K562 (cell line): ENCODE results near the gene VILL. TPM values are rescaled to one million over a fixed set of nuclear protein-coding genes. Genes with fewer than 3 reads are reported as not detected.

Source experiments
- ATAC-seq: fragments of 200-7000 bp; cut with Tn5 transposase; 3 replicates; pipeline ENCODE4 v1.9.1; 2020; ENCODE audit warnings: moderate library complexity
- BruUV-seq: library from RNA; stranded (reverse); fragments of 400-500 nt; replicated peaks from 2 replicates; lab custom pipeline; 2021; lab: Mats Ljungman, UMichigan
- CTCF ChIA-PET: fragments of 300-600 bp; formaldehyde crosslinking; extraction: SDS; loops from one replicate; lab custom pipeline; 2021; ENCODE audit warnings: low intra/inter-chr PET ratio; lab: Yijun Ruan, JAX
- POLR2A ChIA-PET: fragments of 300-600, 350-650 bp; sonication (Branson Sonifier 250); formaldehyde crosslinking; extraction: SDS; loops from one replicate; lab custom pipeline; 2021; ENCODE audit warnings: antibody characterized with exemption, inconsistent platforms; lab: Yijun Ruan, JAX
- DNase-seq, 4 experiments: peaks; one replicate each; pipeline versions ENCODE4 v3.0.0 to v3.0.0-alpha.2; 2011 to 2018; ENCODE audit warnings: low spot score in 3 of 4, mixed read lengths in 3 of 4; ENCODE audit errors: extremely low read depth in 1 of 4
- FAIRE-seq: peaks from 2 replicates; lab custom pipeline; 2011; peaks lifted over from hg19 to GRCh38; lab: Jason Lieb, UNC
- H2AFZ ChIP-seq: 2 replicates; pipeline ENCODE4 v1.6.0; 2011; ENCODE audit warnings: low read depth, low read length, control low read depth, inconsistent platforms
- H3K27ac ChIP-seq: fragments of 200-600 bp; 3 replicates; pipeline ENCODE4 v1.8.0; 2011; ENCODE audit warnings: low read depth, mild to moderate bottlenecking, control low read depth, inconsistent platforms, low read length, moderate library complexity, mixed read lengths; ENCODE audit errors: extremely low read depth
- H3K27me3 ChIP-seq, 2 experiments: fragments of 300-600 bp in 1 of 2; 2 replicates in 1 of 2; 3 replicates in 1 of 2; pipeline versions ENCODE4 v1.6.0 to v1.8.0; 2011; ENCODE audit warnings: inconsistent platforms in 2 of 2, low read length in 2 of 2, mild to moderate bottlenecking in 1 of 2, mixed read lengths in 1 of 2, moderate library complexity in 1 of 2; ENCODE audit not compliant: control insufficient read depth in 2 of 2, insufficient read depth in 2 of 2
- H3K36me3 ChIP-seq: fragments of 300-600 bp; 3 replicates; pipeline ENCODE4 v1.8.0; 2011; ENCODE audit warnings: mild to moderate bottlenecking, low read length, inconsistent platforms; ENCODE audit not compliant: control insufficient read depth, insufficient read depth
- H3K4me1 ChIP-seq, 2 experiments: fragments of 200-600 bp in 1 of 2; replicated peaks in 1 of 2; 2 replicates in 1 of 2; 3 replicates in 1 of 2; pipeline versions ENCODE4 v1.5.1 to v1.8.0; 2011; ENCODE audit warnings: inconsistent platforms in 2 of 2, low read length in 2 of 2, mild to moderate bottlenecking in 1 of 2, mixed read lengths in 1 of 2, moderate library complexity in 1 of 2; ENCODE audit not compliant: control insufficient read depth in 2 of 2, insufficient read depth in 2 of 2
- H3K4me2 ChIP-seq: 2 replicates; pipeline ENCODE4 v1.6.1; 2011; ENCODE audit warnings: low read length, control low read depth, inconsistent platforms, mixed read lengths; ENCODE audit not compliant: insufficient read depth
- H3K4me3 ChIP-seq: fragments of 200-600 bp; sonication (generic), shearing (Covaris generic); 2 replicates; pipeline ENCODE4 v1.5.1; 2016; ENCODE audit warnings: control low read depth, inconsistent platforms
- H3K79me2 ChIP-seq: fragments of 200-600 bp; 3 replicates; pipeline ENCODE4 v1.8.0; 2011; ENCODE audit warnings: low read length, inconsistent platforms; ENCODE audit not compliant: control insufficient read depth, insufficient read depth
- H3K9ac ChIP-seq, 2 experiments: 2 replicates each; pipeline versions ENCODE4 v1.6.0 to v1.6.1; 2011; ENCODE audit warnings: low read depth in 2 of 2, low read length in 2 of 2, control low read depth in 1 of 2, inconsistent platforms in 1 of 2, mild to moderate bottlenecking in 1 of 2, mixed read lengths in 1 of 2; ENCODE audit not compliant: insufficient read depth in 1 of 2
- H3K9me1 ChIP-seq: one replicate; pipeline ENCODE4 v1.6.0; 2011; ENCODE audit warnings: inconsistent platforms, mild to moderate bottlenecking, low read length, moderate library complexity; ENCODE audit not compliant: control insufficient read depth, insufficient read depth
- H3K9me3 ChIP-seq: replicated peaks from 2 replicates; pipeline ENCODE4 v1.5.1; 2011; ENCODE audit warnings: low read depth, low read length, inconsistent platforms; ENCODE audit not compliant: control insufficient read depth, insufficient read depth
- H4K20me1 ChIP-seq: replicated peaks from 2 replicates; pipeline ENCODE4 v1.6.1; 2011; ENCODE audit warnings: low read length, inconsistent platforms, mixed read lengths; ENCODE audit not compliant: control insufficient read depth, insufficient read depth
- CCAR2 ChIP-seq: fragments of 200-400 bp; formaldehyde crosslinking; IDR thresholded peaks from 2 replicates; pipeline ENCODE4 v1.6.1; 2017; ENCODE audit warnings: mild to moderate bottlenecking, low read depth, low read length
- ETV1 ChIP-seq: fragments of 450-650 bp; conservative IDR thresholded peaks from 2 replicates; pipeline ENCODE4 v1.6.1; 2016; ENCODE audit warnings: missing genetic modification characterization, control low read depth, low read depth, missing compliant biosample characterization
- ETV5 ChIP-seq: sonication (generic); formaldehyde crosslinking; IDR thresholded peaks from 2 replicates; pipeline ENCODE4 v1.4.0; 2020; ENCODE audit warnings: low read depth, mild to moderate bottlenecking, missing genetic modification reagents
- HDAC1 ChIP-seq, 2 experiments: fragments of 450-650 bp; IDR thresholded peaks; 2 replicates each; pipeline ENCODE4 v1.6.1; 2016 to 2017; ENCODE audit warnings: inconsistent platforms in 1 of 2, mild to moderate bottlenecking in 1 of 2, moderate library complexity in 1 of 2
- KLF13 ChIP-seq: fragments of 450-650 bp; IDR thresholded peaks from 2 replicates; pipeline ENCODE4 v1.6.1; 2016; ENCODE audit warnings: missing genetic modification characterization, low read depth, mild to moderate bottlenecking, missing compliant biosample characterization, moderate library complexity, borderline replicate concordance
- NCOA4 ChIP-seq: fragments of 450-650 bp; IDR thresholded peaks from 2 replicates; pipeline ENCODE4 v1.6.1; 2018; ENCODE audit warnings: mild to moderate bottlenecking; ENCODE audit not compliant: partially characterized antibody
- STAG1 ChIP-seq: sonication (generic); formaldehyde crosslinking; IDR thresholded peaks from 2 replicates; pipeline ENCODE4 v1.5.0; 2020; ENCODE audit warnings: missing genetic modification reagents, borderline replicate concordance
- TAF1 ChIP-seq: IDR thresholded peaks from 2 replicates; pipeline ENCODE4 v1.6.1; 2011; ENCODE audit warnings: mild to moderate bottlenecking, low read length, moderate library complexity; ENCODE audit not compliant: insufficient read depth, control insufficient read depth, severe bottlenecking; ENCODE audit errors: extremely low read depth
- WHSC1 ChIP-seq: IDR thresholded peaks from one replicate; pipeline ENCODE4 v1.6.1; 2012; ENCODE audit warnings: low read length, control low read depth, inconsistent platforms
- ZFP30 ChIP-seq: fragments of 250-450 bp; sonication (Bioruptor Pico); IDR thresholded peaks from 2 replicates; pipeline ENCODE4 v1.8.0; 2022; ENCODE audit warnings: moderate library complexity, mild to moderate bottlenecking, inconsistent platforms, borderline replicate concordance
- WGBS: fragments of 100-300 bp; shearing (Covaris generic); methylation state at CpG from one replicate; pipeline ENCODE4 v1.1.6; 2016; ENCODE audit warnings: low coverage, mixed read lengths; ENCODE audit not compliant: insufficient coverage; ENCODE audit errors: missing lambda C conversion rate; 5-methylcytosine and 5-hydroxymethylcytosine counted together
- in situ Hi-C: fragments of 300-500 bp; cut with MboI; formaldehyde crosslinking; loops from 4 replicates; pipeline ENCODE4 v1.15.0; 2018; ENCODE audit warnings: inconsistent platforms, mixed read lengths
- intact Hi-C: fragments of 100-400 bp; cut with micrococcal nuclease; formaldehyde crosslinking; loops from 2 replicates; pipeline ENCODE4 v1.14.2; 2022
- polyA plus RNA-seq, 8 experiments: library from polyadenylated mRNA; depleted of rRNA in 4 of 8; stranded (reverse) in 5 of 8; unstranded in 3 of 8; fragments of >200 nt; fragmentation: Nextera tagmentation in 2 of 8; fragmentation: Illumina TruSeq in 1 of 8; extraction: Ambion mirVana in 2 of 8; extraction: Trizol in 1 of 8; gene quantifications; 2 replicates each; pipeline versions ENCODE4 v1.2.1 to v1.2.3, GENCODE V29; 2011 to 2014; ENCODE audit warnings: inconsistent platforms in 1 of 8, missing spikeins in 1 of 8
- total RNA-seq, 7 experiments: library from RNA; depleted of rRNA in 6 of 7; stranded (reverse); fragments of >200 nt in 6 of 7; fragmentation: Illumina TruSeq in 2 of 7; extraction: Trizol in 2 of 7; gene quantifications; 2 replicates each; pipeline versions ENCODE4 v1.2.1 to v1.2.3, GENCODE V29; 2011 to 2021; ENCODE audit warnings: low replicate concordance in 1 of 7
- TF ChIP-seq, protein P1 (sequence below): fragments of 250-450 bp; sonication (Bioruptor Pico); IDR thresholded peaks from 2 replicates; pipeline ENCODE4 v1.6.1; 2021; ENCODE audit warnings: mild to moderate bottlenecking

VILL gene
- total and polyA plus RNA-seq, 9 of the 15 experiments (the other 6 are each of a cell fraction or from before 2014, with no cell fraction given) = 0.11 to 16.0 (median 8.8) TPM

DNA sequence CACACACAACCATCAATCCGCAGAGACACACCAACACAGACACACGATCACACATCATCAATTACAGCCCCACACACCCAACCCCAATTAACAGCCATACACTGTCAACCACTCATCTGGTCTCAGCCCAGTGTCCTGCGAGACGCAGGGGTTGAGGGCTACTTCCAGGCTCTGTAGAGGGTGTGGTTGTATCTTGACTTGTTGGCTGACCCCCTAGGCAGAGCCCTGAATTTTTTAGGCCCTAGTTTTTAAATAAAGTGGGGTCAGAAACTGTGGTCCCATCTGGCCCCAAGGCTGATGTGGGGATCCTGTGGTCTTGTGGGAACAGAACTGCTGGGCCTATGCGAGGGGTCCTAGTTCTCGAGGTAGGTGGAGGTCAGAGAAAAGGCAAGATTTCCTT lies 9.2 kb downstream of the VILL start:
- in situ Hi-C loops (no loop called here), intact Hi-C loops (no loop called here)
- 54% methylated on average over 6 of the region's 6 CpGs for WGBS
- Histone ChIP-seq H3K79me2 (peaks cover 15% of the 10 kb centered on the region), H4K20me1 (peaks cover 14% of the 10 kb centered on the region), H3K4me1 (peaks cover 45 to 46% of the 10 kb centered on the region in 2 experiments), H3K9me3 (no peaks in the 10 kb centered on the region), H3K27me3 (no peaks in the 10 kb centered on the region), H3K9ac (no peak overlapping the region), H3K4me2 (no peak overlapping the region), H3K9me1 (peaks cover 5% of the 10 kb centered on the region), H3K27ac (no peak overlapping the region), H3K36me3 (peaks cover 69% of the 10 kb centered on the region), H2AFZ (no peak overlapping the region), H3K4me3 (no peak overlapping the region)
- ChIA-PET POLR2A (no interaction called here), CTCF (interaction anchor here (1.1 kb wide), 1 partner anchor 26 kb away, joined by 3 read pairs; no protein-coding TSS in a partner anchor)
- FAIRE-seq (no peak), ATAC-seq (no peak), DNase-seq (no peak)
- TF ChIP-seq WHSC1 (no peak), KLF13 (tag) (no peak), ETV1 (tag) (no peak), NCOA4 (no peak), HDAC1 (IDR thresholded peaks at IDR 0.05) (0 out of 4 replicates have a peak, but pooled peaks of 1 of the 2 experiments have one; percentile 6), CCAR2 (0 out of 2 replicates have a peak, but pooled peaks have one; percentile 32), ETV5 (no peak), STAG1 (no peak), ZFP30 (CRISPR knock-in tag) (no peak), TAF1 (no peak)
- TF ChIP-seq, protein P1, sequence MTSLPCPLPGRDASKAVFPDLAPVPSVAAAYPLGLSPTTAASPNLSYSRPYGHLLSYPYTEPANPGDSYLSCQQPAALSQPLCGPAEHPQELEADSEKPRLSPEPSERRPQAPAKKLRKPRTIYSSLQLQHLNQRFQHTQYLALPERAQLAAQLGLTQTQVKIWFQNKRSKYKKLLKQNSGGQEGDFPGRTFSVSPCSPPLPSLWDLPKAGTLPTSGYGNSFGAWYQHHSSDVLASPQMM (CRISPR knock-in tag) = no peak
- no TSS peak for BruUV-seq
